Neuronal stem cell (in vitro differentiated cells): ENCODE data around the gene TMEM95.
A peak's percentile ranks its signal among the peaks of the same experiment; 100 is the strongest.

Source experiments
- DNase-seq: peaks from one replicate; pipeline ENCODE4 v3.0.0-alpha.2; 2013; ENCODE audit warnings: low spot score
- H2AFZ ChIP-seq: one replicate; pipeline ENCODE4 v1.6.1; 2013; ENCODE audit warnings: mild to moderate bottlenecking, low read length, inconsistent platforms
- H2AK5ac ChIP-seq: 2 replicates; pipeline ENCODE4 v1.6.1; 2013; ENCODE audit warnings: low read depth, mild to moderate bottlenecking, inconsistent platforms, low read length, moderate library complexity, mixed read lengths
- H2BK120ac ChIP-seq: 2 replicates; pipeline ENCODE4 v1.6.1; 2013; ENCODE audit warnings: low read depth, mild to moderate bottlenecking, inconsistent platforms, low read length, moderate library complexity, mixed read lengths
- H2BK12ac ChIP-seq: one replicate; pipeline ENCODE4 v1.6.1; 2013; ENCODE audit warnings: low read length, inconsistent platforms
- H2BK15ac ChIP-seq: 2 replicates; pipeline ENCODE4 v1.6.1; 2013; ENCODE audit warnings: mild to moderate bottlenecking, low read length, inconsistent platforms, mixed read lengths
- H2BK5ac ChIP-seq: one replicate; pipeline ENCODE4 v1.6.1; 2013; ENCODE audit warnings: inconsistent platforms, mild to moderate bottlenecking, low read length, moderate library complexity
- H3K14ac ChIP-seq: one replicate; pipeline ENCODE4 v1.6.1; 2013; ENCODE audit warnings: low read length, inconsistent platforms
- H3K18ac ChIP-seq: 2 replicates; pipeline ENCODE4 v1.6.1; 2013; ENCODE audit warnings: low read length, inconsistent platforms
- H3K23ac ChIP-seq: 2 replicates; pipeline ENCODE4 v1.6.1; 2013; ENCODE audit warnings: low read depth, mild to moderate bottlenecking, mixed read lengths, low read length, inconsistent platforms; ENCODE audit not compliant: poor library complexity
- H3K27ac ChIP-seq: replicated peaks from 3 replicates; pipeline ENCODE4 v1.5.1; 2013; ENCODE audit warnings: low read length, inconsistent platforms
- H3K27me3 ChIP-seq, 3 experiments: 2 replicates each; pipeline ENCODE4 v1.6.1; 2013; ENCODE audit warnings: low read length in 3 of 3, mild to moderate bottlenecking in 2 of 3, inconsistent platforms in 1 of 3, low read depth in 1 of 3, mixed read lengths in 1 of 3, moderate library complexity in 1 of 3; ENCODE audit not compliant: control insufficient read depth in 3 of 3, insufficient read depth in 3 of 3
- H3K36me3 ChIP-seq, 2 donors: replicated peaks in 1 of 2; 2 replicates each; pipeline ENCODE4 v1.6.1; 2013; ENCODE audit warnings: low read length in 2 of 2; ENCODE audit not compliant: control insufficient read depth in 2 of 2, insufficient read depth in 2 of 2
- H3K4ac ChIP-seq: 2 replicates; pipeline ENCODE4 v1.6.1; 2013; ENCODE audit warnings: inconsistent platforms, mild to moderate bottlenecking, low read length, moderate library complexity
- H3K4me1 ChIP-seq, 2 donors: 1 replicate in 1 of 2; 2 replicates in 1 of 2; pipeline ENCODE4 v1.6.1; 2013; ENCODE audit warnings: low read length in 2 of 2, low read depth in 1 of 2; ENCODE audit not compliant: control insufficient read depth in 2 of 2, insufficient read depth in 1 of 2
- H3K4me2 ChIP-seq: one replicate; pipeline ENCODE4 v1.6.1; 2013; ENCODE audit warnings: mild to moderate bottlenecking, low read length, inconsistent platforms; ENCODE audit not compliant: insufficient read depth, poor library complexity, severe bottlenecking
- H3K4me3 ChIP-seq, 2 donors: 2 replicates each; pipeline ENCODE4 v1.5.1; 2013; ENCODE audit warnings: low read length in 2 of 2, mild to moderate bottlenecking in 2 of 2, inconsistent platforms in 1 of 2, moderate library complexity in 1 of 2
- H3K79me1 ChIP-seq: one replicate; pipeline ENCODE4 v1.6.1; 2013; ENCODE audit warnings: low read depth, mild to moderate bottlenecking, inconsistent platforms, low read length, moderate library complexity
- H3K9ac ChIP-seq: one replicate; pipeline ENCODE4 v1.6.1; 2013; ENCODE audit warnings: mild to moderate bottlenecking, low read depth, low read length, inconsistent platforms; ENCODE audit not compliant: poor library complexity
- H3K9me3 ChIP-seq, 2 donors: replicated peaks in 1 of 2; 2 replicates each; pipeline versions ENCODE3 to v1.6.1; 2013; ENCODE audit warnings: low read length in 2 of 2, mild to moderate bottlenecking in 2 of 2, inconsistent platforms in 1 of 2, low read depth in 1 of 2, mixed read lengths in 1 of 2, moderate library complexity in 1 of 2; ENCODE audit not compliant: control insufficient read depth in 2 of 2, insufficient read depth in 1 of 2
- H4K8ac ChIP-seq: one replicate; pipeline ENCODE4 v1.6.1; 2013; ENCODE audit warnings: low read depth, mild to moderate bottlenecking, inconsistent platforms, low read length, moderate library complexity
- H4K91ac ChIP-seq: one replicate; pipeline ENCODE4 v1.6.1; 2013; ENCODE audit warnings: low read length, low read depth, mild to moderate bottlenecking, inconsistent platforms; ENCODE audit not compliant: poor library complexity
- WGBS, 2 donors: extraction: QIAGEN DNeasy Blood & Tissue Kit; methylation state at CpG; one replicate each; pipeline ENCODE4 v1.1.7; 2013; ENCODE audit warnings: missing lambda C conversion rate in 2 of 2, mixed read lengths in 1 of 2; ENCODE audit not compliant: insufficient read length in 2 of 2, insufficient replicate concordance in 1 of 2; ENCODE audit errors: extremely low coverage in 2 of 2; 5-methylcytosine and 5-hydroxymethylcytosine counted together

The TMEM95 gene

DNA sequence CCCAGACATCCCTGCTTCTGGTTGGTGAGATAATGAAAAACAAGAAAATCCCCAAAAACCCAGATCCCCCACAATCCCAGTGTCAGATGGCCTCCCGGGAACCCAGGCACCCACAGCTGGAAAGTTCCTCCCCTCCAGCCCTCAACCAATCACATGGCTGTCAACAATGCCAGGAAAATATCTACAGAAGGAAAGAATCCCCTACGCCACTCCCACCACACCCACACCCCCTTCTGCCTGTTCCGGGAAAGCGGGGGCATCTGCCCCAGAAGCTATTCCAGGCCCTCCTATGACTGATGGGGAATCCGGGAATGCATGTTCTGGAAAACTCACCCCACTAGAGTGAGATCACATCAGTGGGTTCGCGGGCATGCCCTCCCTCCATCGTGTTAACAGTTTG lies 1.8 kb downstream of the TMEM95 start:
- Histone ChIP-seq H2AK5ac (peak overlapping the region; percentile 37), H3K18ac (no peak overlapping the region), H2BK12ac (no peak overlapping the region), H3K9me3 (no peaks in the 10 kb centered on the region), H3K36me3 (no peaks in the 10 kb centered on the region), H3K4me3 (no peak overlapping the region), H2BK5ac (peak overlapping the region; percentile 30), H3K4me1 (peaks cover 17 to 38% of the 10 kb centered on the region in 2 donors), H3K27me3 (peaks cover 0 to 3% (median 0%) of the 10 kb centered on the region in 3 experiments), H3K23ac (no peak overlapping the region), H2BK15ac (peak overlapping the region; percentile 35), H3K27ac (no peak overlapping the region), H2BK120ac (peak overlapping the region; percentile 77), H4K8ac (no peak overlapping the region), H3K9ac (no peak overlapping the region), H4K91ac (no peak overlapping the region), H2AFZ (no peak overlapping the region), H3K4ac (no peak overlapping the region), H3K79me1 (peaks cover 6% of the 10 kb centered on the region), H3K14ac (peak overlapping the region; percentile 6), H3K4me2 (no peak overlapping the region)
- no peak for DNase-seq
- no CpG with 5 or more reads among the region's 8 CpGs for WGBS, 2 donors

DNA sequence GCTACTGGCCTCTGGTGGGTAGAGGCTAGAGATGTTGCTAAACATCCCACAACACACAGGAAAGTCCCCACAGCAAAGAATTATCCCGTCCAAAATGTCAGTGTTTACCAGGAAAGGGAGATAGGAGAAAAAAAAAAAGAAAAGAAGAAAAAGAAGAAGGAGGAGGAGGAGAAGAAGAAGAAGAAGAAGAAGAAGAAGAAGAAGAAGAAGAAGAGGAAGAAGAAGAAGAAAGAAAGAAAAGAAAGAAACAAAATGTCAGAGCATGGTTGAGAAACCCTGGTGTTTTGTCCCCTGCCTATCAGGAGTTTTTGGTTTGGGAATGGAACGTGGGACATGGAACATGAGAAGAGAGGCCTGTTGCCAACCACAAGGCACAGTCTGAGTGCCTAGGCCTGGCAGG lies 2.4 kb downstream of the TMEM95 start:
- Histone ChIP-seq H3K27ac (no peak overlapping the region), H2BK12ac (no peak overlapping the region), H3K9ac (no peak overlapping the region), H2BK15ac (no peak overlapping the region), H3K23ac (no peak overlapping the region), H2AFZ (no peak overlapping the region), H2BK120ac (no peak overlapping the region), H3K27me3 (peaks cover 0 to 3% (median 0%) of the 10 kb centered on the region in 3 experiments), H3K9me3 (no peaks in the 10 kb centered on the region), H2BK5ac (no peak overlapping the region), H2AK5ac (no peak overlapping the region), H3K36me3 (no peaks in the 10 kb centered on the region), H3K4ac (no peak overlapping the region), H3K4me2 (no peak overlapping the region), H3K4me3 (no peak overlapping the region), H3K79me1 (peaks cover 6% of the 10 kb centered on the region), H4K8ac (no peak overlapping the region), H4K91ac (no peak overlapping the region), H3K14ac (no peak overlapping the region), H3K4me1 (peaks cover 17 to 35% of the 10 kb centered on the region in 2 donors), H3K18ac (no peak overlapping the region)
- DNase-seq, result no peak
- no CpG with 5 or more reads among the region's 2 CpGs for WGBS, 2 donors

DNA sequence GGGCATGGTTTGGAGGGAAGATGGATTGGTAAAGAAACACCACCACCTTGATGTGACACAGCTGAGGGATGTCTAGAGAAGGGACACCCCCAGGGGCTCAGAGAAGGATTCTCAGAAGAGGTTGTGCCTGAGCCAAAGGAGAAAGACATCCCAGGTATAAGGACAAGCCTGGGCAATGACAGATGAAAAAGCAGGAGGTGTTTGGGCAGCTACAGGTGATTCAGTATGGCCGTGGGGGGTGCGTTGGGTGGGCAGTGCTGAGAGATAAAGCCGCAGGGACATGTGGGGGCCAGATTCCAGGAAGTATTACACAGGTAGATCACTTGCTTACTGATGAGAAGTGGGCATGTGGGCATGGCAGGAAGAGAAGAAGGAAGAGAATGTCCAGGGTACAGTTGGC lies 7.0 kb downstream of the TMEM95 start:
- Histone ChIP-seq H3K27ac (no peak overlapping the region), H3K9ac (no peak overlapping the region), H3K4me3 (no peak overlapping the region), H4K8ac (no peak overlapping the region), H4K91ac (no peak overlapping the region), H3K14ac (no peak overlapping the region), H2AK5ac (no peak overlapping the region), H3K18ac (no peak overlapping the region), H3K27me3 (peaks cover 0 to 1% (median under 1%) of the 10 kb centered on the region in 3 experiments), H3K23ac (no peak overlapping the region), H3K36me3 (no peaks in the 10 kb centered on the region), H3K4me2 (no peak overlapping the region), H3K4ac (no peak overlapping the region), H3K9me3 (no peaks in the 10 kb centered on the region), H2AFZ (no peak overlapping the region), H3K4me1 (peaks cover 0 to under 1% of the 10 kb centered on the region in 2 donors), H2BK120ac (no peak overlapping the region), H2BK15ac (no peak overlapping the region), H2BK5ac (no peak overlapping the region), H3K79me1 (no peaks in the 10 kb centered on the region), H2BK12ac (no peak overlapping the region)
- no peak for DNase-seq
- WGBS, 2 donors, result no CpG with 5 or more reads among the region's 3 CpGs

DNA sequence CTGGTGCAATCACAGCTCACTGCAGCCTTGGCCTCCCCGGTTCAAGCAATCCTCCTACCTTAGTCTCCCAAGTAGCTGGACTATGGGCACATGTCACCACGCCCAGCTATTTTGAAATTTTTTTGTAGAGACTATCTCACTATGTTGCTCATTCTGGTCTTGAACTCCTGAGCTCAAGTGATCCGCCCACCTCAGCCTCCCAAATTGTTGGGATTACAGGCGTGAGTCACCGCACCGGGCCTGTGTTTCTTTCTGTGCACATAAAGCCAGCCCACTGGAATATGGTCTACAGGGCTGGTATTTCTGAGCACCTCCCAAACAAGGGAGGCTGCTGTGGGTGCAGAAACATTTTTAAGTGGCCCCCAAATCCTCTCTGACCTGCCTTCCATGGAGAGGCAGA lies 8.4 kb downstream of the TMEM95 start:
- no peaks in the 10 kb centered on the region for H3K36me3 ChIP-seq
- no peak overlapping the region for H3K9ac ChIP-seq
- peaks cover 0 to 2% of the 10 kb centered on the region in 2 donors for H3K4me1 ChIP-seq
- H3K14ac ChIP-seq, result no peak overlapping the region
- no peak overlapping the region for H4K91ac ChIP-seq
- no peak overlapping the region for H3K4me3 ChIP-seq
- peaks cover 0 to 6% (median 0%) of the 10 kb centered on the region in 3 experiments for H3K27me3 ChIP-seq
- no CpG with 5 or more reads among the region's 6 CpGs for WGBS, 2 donors
- no peak overlapping the region for H2BK12ac ChIP-seq
- H2BK15ac ChIP-seq, result no peak overlapping the region
- no peak for DNase-seq
- no peak overlapping the region for H4K8ac ChIP-seq
- no peak overlapping the region for H2BK120ac ChIP-seq
- H3K9me3 ChIP-seq, result no peaks in the 10 kb centered on the region
- no peak overlapping the region for H3K18ac ChIP-seq
- H3K23ac ChIP-seq, result no peak overlapping the region
- no peaks in the 10 kb centered on the region for H3K79me1 ChIP-seq
- H2AFZ ChIP-seq, result no peak overlapping the region
- no peak overlapping the region for H2AK5ac ChIP-seq
- no peak overlapping the region for H2BK5ac ChIP-seq
- H3K4ac ChIP-seq, result no peak overlapping the region
- H3K27ac ChIP-seq, result no peak overlapping the region
- H3K4me2 ChIP-seq, result no peak overlapping the region
